Loucy (cell line): Measurements from ENCODE around the gene BTBD19.
"Not testable (repeated sequence)": the region's sequence is repeated elsewhere in the genome, so short reads cannot be mapped to it uniquely, and the experiment has no call there.

Experiments
- H2AFZ ChIP-seq: fragments of 200-600 bp; sonication (generic); 2 replicates; pipeline ENCODE4 v1.6.0; 2016; ENCODE audit warnings: antibody characterized with exemption, mild to moderate bottlenecking, low read length, moderate library complexity
- H3F3A ChIP-seq: fragments of 200-600 bp; 2 replicates; pipeline ENCODE4 v1.6.0; 2016; ENCODE audit warnings: antibody characterized with exemption, low read depth, mild to moderate bottlenecking
- H3K27me3 ChIP-seq: fragments of 200-600 bp; sonication (generic); 2 replicates; pipeline ENCODE4 v1.6.1; 2014; ENCODE audit warnings: low read length, mild to moderate bottlenecking; ENCODE audit not compliant: insufficient read depth, poor library complexity, severe bottlenecking
- H3K36me3 ChIP-seq: fragments of 200-600 bp; sonication (generic); 2 replicates; pipeline ENCODE4 v1.6.1; 2016; ENCODE audit warnings: low read length; ENCODE audit not compliant: insufficient read depth
- H3K4me1 ChIP-seq: fragments of 200-600 bp; sonication (generic); 2 replicates; pipeline ENCODE4 v1.5.1; 2014; ENCODE audit warnings: low read length, mild to moderate bottlenecking; ENCODE audit not compliant: insufficient read depth, poor library complexity, severe bottlenecking
- H3K4me2 ChIP-seq: fragments of 200-600 bp; sonication (generic); 2 replicates; pipeline ENCODE4 v1.6.0; 2014; ENCODE audit warnings: antibody characterized with exemption, low read length, low read depth, mild to moderate bottlenecking; ENCODE audit not compliant: poor library complexity, severe bottlenecking
- H3K4me3 ChIP-seq: fragments of 200-600 bp; sonication (generic); 2 replicates; pipeline ENCODE4 v1.5.1; 2014; ENCODE audit warnings: low read length, mild to moderate bottlenecking, mixed read lengths; ENCODE audit not compliant: poor library complexity, severe bottlenecking
- H3K79me2 ChIP-seq: fragments of 200-600 bp; sonication (generic); 2 replicates; pipeline ENCODE4 v1.6.1; 2014; ENCODE audit warnings: low read length; ENCODE audit not compliant: insufficient read depth
- H3K9ac ChIP-seq: fragments of 200-600 bp; sonication (generic); 2 replicates; pipeline ENCODE4 v1.6.0; 2014; ENCODE audit warnings: mild to moderate bottlenecking, low read depth, low read length, moderate library complexity; ENCODE audit not compliant: poor library complexity, severe bottlenecking
- H3K9me2 ChIP-seq: fragments of 200-600 bp; sonication (generic); replicated peaks from 2 replicates; pipeline ENCODE4 v1.6.1; 2016; ENCODE audit warnings: low read depth, low read length, mixed read lengths
- H3K9me3 ChIP-seq: fragments of 200-600 bp; sonication (generic); 2 replicates; pipeline ENCODE4 v1.6.1; 2014; ENCODE audit warnings: mild to moderate bottlenecking, antibody characterized with exemption, low read length, low read depth; ENCODE audit not compliant: insufficient read depth
- H4K20me1 ChIP-seq: fragments of 200-600 bp; sonication (generic); 2 replicates; pipeline ENCODE4 v1.6.0; 2014; ENCODE audit warnings: antibody characterized with exemption, low read length, mild to moderate bottlenecking; ENCODE audit not compliant: insufficient read depth, poor library complexity, severe bottlenecking
- CTCF ChIP-seq: fragments of 200-600 bp; sonication (generic); conservative IDR thresholded peaks from 2 replicates; pipeline ENCODE4 v1.5.1; 2014; ENCODE audit warnings: mild to moderate bottlenecking, antibody characterized with exemption, low read length
- EZH2phosphoT487 ChIP-seq: fragments of 200-600 bp; IDR thresholded peaks from 2 replicates; pipeline ENCODE4 v1.6.1; 2018; ENCODE audit warnings: antibody characterized with exemption, mild to moderate bottlenecking, moderate library complexity, borderline replicate concordance

The BTBD19 gene

GRCh38 chr1:44811234-44811633 is 2.9 kb downstream of the BTBD19 start:
- no peak overlapping the region for H3K4me2 ChIP-seq

GRCh38 chr1:44812822-44813543 is 4.7 kb downstream of the BTBD19 start:
- Histone ChIP-seq H3K4me1 (peaks cover 23% of the 10 kb centered on the region), H3K27me3 (no peaks in the 10 kb centered on the region), H2AFZ (peak overlapping the region; percentile 85), H3K9me2 (no peaks in the 10 kb centered on the region), H3K9ac (peak overlapping the region; percentile 89), H3K9me3 (no peaks in the 10 kb centered on the region), H3K4me2 (peak overlapping the region; percentile 79), H3K79me2 (0 out of 2 replicates have a peak, but pooled peaks cover 4% of the 10 kb centered on the region), H3K36me3 (no peaks in the 10 kb centered on the region), H3K4me3 (peak overlapping the region; percentile 79), H3F3A (no peaks in the 10 kb centered on the region), H4K20me1 (no peaks in the 10 kb centered on the region)
- TF ChIP-seq EZH2phosphoT487 (no peak), CTCF (no peak)

More at GRCh38 chr1:44811234-44811633, 2.9 kb downstream of the BTBD19 start:
- no peak overlapping the region for H3K4me3 ChIP-seq
- H3K9ac ChIP-seq = no peak overlapping the region
- 0 out of 2 replicates have a peak, but pooled peaks cover 4% of the 10 kb centered on the region for H3K79me2 ChIP-seq
- no peaks in the 10 kb centered on the region for H3K9me3 ChIP-seq
- H3K36me3 ChIP-seq = no peaks in the 10 kb centered on the region
- H3F3A ChIP-seq = no peaks in the 10 kb centered on the region
- H2AFZ ChIP-seq = no peak overlapping the region
- H3K27me3 ChIP-seq = no peaks in the 10 kb centered on the region
- no peaks in the 10 kb centered on the region for H3K9me2 ChIP-seq
- H3K4me1 ChIP-seq = peaks cover 29% of the 10 kb centered on the region
- TF ChIP-seq EZH2phosphoT487 = no peak
- H4K20me1 ChIP-seq = no peaks in the 10 kb centered on the region

GRCh38 chr1:44815926-44816325 is 7.6 kb downstream of the BTBD19 start:
- H2AFZ ChIP-seq, H3K4me1 ChIP-seq, H4K20me1 ChIP-seq, H3K79me2 ChIP-seq, H3F3A ChIP-seq, H3K9me2 ChIP-seq, H3K9ac ChIP-seq, H3K4me3 ChIP-seq, H3K27me3 ChIP-seq, H3K36me3 ChIP-seq, H3K9me3 ChIP-seq, H3K4me2 ChIP-seq: not testable (repeated sequence)

- no peak overlapping the region for H3K9ac ChIP-seq
- no peaks in the 10 kb centered on the region for H4K20me1 ChIP-seq
- no peak overlapping the region for H3K4me2 ChIP-seq
- H3K79me2 ChIP-seq = 0 out of 2 replicates have a peak, but pooled peaks cover 4% of the 10 kb centered on the region
- 0 out of 2 replicates have a peak, but pooled peaks cover 2% of the 10 kb centered on the region for H3F3A ChIP-seq
- H3K4me3 ChIP-seq = no peak overlapping the region
- H3K4me1 ChIP-seq = peaks cover 9% of the 10 kb centered on the region
- H3K27me3 ChIP-seq = no peaks in the 10 kb centered on the region
- H2AFZ ChIP-seq = no peak overlapping the region
- no peaks in the 10 kb centered on the region for H3K9me2 ChIP-seq
- no peaks in the 10 kb centered on the region for H3K9me3 ChIP-seq
- TF ChIP-seq CTCF (no peak), EZH2phosphoT487 (no peak)
- H3K36me3 ChIP-seq = no peaks in the 10 kb centered on the region
These were observed 9.0 kb downstream of the BTBD19 start for GRCh38 chr1:44817307-44817706.
